Stimulated activated CD8-positive, alpha-beta memory T cell treated with anti-CD3 and anti-CD28 coated beads, Interleukin-7, amount 100 ng/mL, for 1 hour (primary cell): ENCODE measurements around the gene ZNF497.
"Not testable (repeated sequence)": the region's sequence is repeated elsewhere in the genome, so short reads cannot be mapped to it uniquely, and the experiment has no call there.

Experiments used
- DNase-seq, 2 donors: peaks; one replicate each; pipeline ENCODE4 v3.0.0-alpha.2; 2020; ENCODE audit warnings: low read depth in 2 of 2

The ZNF497 gene

DNA sequence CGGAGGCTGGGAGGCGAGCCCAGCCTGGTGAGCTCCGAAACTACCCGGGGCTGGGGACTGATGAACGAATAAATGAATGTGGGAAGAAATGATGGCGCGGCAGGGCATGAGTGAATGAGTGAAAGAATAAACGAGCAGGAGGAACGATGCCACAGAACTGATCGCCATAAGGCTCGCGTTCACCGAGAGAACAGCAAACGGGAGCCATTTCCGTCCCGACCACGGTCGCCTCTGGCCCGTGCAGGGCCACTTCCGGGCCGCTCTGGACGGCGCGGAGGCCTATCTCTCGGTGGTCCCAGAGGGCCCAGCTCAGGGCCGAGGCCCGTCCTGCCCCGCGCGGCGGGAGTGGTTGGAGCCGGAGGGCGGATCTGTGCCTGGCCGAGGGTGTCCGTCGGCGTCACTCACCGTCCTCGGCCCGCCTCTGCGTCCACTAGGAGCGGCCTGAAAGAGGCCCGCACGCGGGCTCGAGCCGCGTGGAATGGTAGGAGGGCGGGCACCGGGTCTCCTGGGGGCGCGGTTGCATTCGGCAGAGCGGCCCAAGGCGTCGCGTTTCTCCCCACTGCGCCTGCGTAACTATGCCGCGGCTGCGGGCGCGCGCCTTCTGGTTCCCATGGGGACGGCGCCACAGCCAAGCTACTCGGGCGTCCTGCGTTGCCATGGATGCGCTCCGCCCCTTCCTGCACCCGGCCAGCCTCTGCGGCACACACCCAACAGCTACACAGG lies at the start of gene ZNF497:
Gene ZNF497 (minus strand): TSS at position 480 of the 723 bp plus-strand sequence. CDS start 5,116 bp downstream, outside the sequence.
- DNase-seq = peak; percentile 90 to 96

DNA sequence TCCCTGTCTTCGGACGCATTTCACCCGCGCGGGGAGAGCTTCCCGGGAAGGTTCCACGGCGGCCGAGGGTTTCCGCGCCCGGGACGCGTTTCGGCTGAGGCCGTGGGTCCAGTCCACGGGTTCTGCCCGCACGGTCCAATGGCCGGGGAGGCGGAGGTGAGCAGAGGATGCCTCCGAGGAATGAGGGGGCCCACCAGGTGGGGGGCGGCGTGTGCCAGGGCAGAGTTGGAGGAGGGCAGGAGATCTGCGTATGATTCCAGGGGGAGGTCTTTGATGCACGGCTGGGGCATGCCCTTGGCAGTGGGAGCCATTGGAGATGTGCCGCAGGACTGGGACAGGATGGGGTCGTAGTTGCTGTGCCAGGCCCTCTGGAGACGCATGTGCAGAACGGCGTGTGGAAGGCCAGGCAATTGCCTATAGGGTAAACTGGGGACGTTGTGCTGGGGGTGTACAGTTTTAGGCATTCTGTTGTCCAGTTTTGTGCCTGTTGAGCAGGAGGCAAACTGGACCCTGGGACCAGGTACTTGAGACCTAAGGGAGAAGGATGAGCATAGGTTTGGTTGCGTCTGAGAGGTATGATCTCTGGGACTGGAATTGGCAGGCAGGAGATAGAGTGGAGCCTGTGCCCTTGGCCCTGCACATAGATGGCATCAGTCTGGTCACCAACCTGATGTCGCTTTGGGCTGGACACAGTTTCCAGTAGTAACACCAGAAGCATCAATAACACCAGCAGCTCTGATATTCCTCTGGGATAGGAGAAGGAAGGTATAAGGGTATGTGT lies 46.6 kb upstream of the ZNF497 start:
- DNase-seq = no peak

DNA sequence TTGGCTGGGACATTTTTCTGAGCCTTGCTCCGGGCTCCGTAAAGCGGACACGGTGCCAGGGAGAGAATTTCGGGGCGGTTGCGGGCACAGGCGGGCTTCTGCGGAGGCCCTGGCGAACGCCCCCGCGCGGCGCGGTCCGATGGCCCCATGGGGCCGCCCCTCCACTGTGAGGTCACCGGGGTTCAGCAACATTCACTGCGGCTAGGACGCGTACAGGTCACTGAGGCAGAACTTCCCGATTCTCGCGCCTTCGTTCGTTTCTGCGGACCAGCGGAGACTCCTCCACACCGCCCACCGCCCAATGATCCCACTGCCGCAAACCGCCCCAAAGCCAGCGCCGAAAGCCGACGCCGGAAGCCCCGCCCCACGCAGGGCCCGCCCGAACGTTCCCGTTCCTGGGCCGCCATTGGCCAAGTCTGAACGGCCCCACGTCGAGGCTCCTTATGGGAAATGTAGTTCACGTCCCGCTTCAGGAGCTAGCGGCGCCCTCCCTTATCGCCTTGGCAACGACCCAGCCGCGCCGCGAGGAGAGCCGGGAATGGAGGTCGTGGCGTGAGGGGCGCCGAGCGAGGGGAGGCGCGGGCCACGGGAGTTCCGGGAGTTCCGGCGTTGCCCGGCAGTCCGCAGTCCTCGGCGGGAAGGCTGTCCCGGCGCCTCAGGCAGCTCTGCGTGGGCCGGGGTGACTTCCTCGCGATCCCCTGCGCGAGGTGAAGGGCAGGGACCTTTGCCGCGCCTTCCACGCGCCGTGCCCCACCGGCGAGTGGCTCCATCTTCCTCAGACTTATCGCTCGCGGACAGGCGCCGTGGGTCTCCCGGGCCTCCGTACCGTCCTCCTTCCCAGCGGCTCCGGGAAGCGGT lies 45.8 kb upstream of the ZNF497 start, which contains the start of gene ZNF584:
Gene ZNF584 (plus strand): TSS at position 498 of the 858 bp plus-strand sequence. CDS start 499 bp downstream, outside the sequence.
- peak; percentile 82 to 90 for DNase-seq

DNA sequence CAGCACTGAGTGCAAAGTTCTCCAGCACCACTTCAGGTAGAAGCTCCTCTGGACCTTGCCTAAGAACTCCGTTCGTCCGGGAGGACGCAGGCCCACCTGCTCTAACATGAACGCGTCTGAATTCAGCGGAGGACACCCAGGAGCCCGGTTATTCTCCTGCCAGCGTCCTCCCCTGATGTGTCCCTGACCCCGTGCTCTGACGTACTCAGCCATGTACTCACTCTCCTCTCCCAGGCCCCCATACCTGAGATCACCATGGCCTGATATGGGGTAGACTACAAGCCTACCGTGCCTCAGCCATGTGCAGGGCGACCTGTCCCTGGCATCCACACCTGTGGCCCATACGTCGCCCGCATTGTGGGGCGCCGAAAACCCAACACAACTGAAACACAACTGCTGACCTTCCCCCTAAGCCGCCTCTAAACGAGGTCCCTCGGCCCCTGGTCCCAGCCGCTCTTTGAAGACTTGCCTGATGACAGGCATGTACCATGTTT lies 45.2 kb upstream of the ZNF497 start:
- DNase-seq = no peak

- no peak for DNase-seq
These were observed 44.5 kb upstream of the ZNF497 start for GRCh38 chr19:58406818-58407657.

GRCh38 chr19:58403920-58404478 lies 41.4 kb upstream of the ZNF497 start:
- not testable (repeated sequence) for DNase-seq

DNA sequence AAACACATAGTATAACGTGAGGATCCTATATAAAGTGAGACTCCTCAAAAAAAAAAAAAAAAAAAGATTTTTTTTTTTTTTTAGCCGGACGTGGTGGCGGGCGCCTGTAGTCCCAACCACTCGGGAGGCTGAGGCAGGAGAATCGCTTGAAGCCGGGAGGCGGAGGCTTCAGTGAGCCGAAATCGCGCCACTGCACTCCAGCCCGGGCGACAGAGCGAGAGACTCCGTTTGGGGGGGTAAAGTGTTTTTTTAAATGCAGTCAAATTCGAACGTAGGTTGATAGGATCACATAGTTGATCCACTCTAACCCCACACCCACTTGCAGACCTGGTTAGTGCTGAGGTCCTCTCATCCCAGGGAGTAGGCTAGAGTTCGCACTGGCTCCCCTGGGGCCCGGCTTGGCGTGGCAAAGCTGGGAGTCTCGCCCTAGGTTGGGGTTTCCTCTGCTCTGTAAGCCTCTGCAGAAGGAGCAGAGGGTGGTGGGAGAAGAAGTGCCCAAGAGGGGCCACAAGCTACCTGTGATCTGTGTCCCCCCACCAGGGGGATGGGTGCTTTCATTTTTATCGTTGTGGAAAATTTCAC lies 39.4 kb upstream of the ZNF497 start:
- DNase-seq = no peak

GRCh38 chr19:58400916-58401839 lies 38.6 kb upstream of the ZNF497 start:
- DNase-seq = peak; percentile 97 to 98

DNA sequence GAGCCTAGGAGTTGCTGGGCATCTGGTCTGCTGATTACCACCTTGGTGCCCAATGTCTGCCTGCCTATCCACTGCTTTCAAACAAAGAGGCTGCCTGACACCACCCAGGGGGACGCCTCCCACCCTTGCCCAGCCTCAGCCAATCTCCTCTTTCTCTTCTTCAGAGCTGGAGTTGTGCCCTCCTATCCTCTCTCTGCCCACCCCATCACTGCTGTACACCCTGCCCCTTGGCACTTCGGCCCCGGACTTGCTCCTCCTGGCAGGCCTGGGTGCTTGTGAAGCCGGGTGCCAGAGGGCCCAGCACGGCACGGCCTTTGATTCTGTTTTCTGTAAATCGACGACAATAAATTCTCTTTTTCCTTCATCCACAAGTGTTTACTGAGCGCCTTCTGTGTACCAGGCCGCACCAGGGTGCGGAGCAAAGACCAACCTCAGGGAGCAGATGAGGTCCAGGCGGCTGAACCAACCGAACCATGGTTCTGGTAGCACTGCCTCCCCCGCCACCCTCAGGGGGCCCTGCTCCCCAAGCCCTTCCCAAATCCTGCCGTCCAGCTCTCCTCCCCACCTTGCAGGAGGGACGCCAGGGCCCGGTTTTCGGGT lies 37.9 kb upstream of the ZNF497 start:
- no peak for DNase-seq

- DNase-seq = no peak
These were observed 37.4 kb upstream of the ZNF497 start for GRCh38 chr19:58399903-58400302.

- DNase-seq = no peak
These were observed 36.0 kb upstream of the ZNF497 start for GRCh38 chr19:58398545-58398944.

- DNase-seq = no peak
These were observed 35.5 kb upstream of the ZNF497 start for GRCh38 chr19:58398087-58398486.

DNA sequence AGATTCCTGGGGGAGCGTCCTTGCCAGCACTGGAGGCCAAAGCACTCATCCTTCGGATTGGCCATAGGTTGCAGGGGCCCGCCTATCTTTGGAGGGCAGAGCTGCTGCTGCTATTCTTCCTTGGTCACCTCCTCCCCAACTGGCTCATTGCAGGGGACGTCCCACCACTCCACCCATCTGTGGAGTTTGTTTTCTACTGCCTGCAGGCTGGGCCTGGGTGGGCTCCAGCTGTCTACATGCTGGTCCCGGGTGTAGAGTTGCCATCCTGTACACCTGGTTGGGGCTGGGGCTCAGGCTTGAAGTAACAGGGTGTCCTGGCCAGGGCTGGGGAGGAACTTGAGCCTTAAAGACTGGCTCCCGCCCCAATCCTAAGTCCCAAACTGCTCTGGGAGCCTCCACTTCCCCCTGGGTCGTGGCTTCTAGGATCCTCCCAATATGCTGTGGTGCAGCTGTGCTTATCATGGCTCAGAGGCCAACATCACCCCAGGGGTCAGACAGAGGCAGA lies 35.0 kb upstream of the ZNF497 start:
- no peak for DNase-seq

- DNase-seq = no peak
These were observed 34.4 kb upstream of the ZNF497 start for GRCh38 chr19:58396691-58397532.

GRCh38 chr19:58395979-58396627 lies 33.6 kb upstream of the ZNF497 start:
- DNase-seq = no peak

DNA sequence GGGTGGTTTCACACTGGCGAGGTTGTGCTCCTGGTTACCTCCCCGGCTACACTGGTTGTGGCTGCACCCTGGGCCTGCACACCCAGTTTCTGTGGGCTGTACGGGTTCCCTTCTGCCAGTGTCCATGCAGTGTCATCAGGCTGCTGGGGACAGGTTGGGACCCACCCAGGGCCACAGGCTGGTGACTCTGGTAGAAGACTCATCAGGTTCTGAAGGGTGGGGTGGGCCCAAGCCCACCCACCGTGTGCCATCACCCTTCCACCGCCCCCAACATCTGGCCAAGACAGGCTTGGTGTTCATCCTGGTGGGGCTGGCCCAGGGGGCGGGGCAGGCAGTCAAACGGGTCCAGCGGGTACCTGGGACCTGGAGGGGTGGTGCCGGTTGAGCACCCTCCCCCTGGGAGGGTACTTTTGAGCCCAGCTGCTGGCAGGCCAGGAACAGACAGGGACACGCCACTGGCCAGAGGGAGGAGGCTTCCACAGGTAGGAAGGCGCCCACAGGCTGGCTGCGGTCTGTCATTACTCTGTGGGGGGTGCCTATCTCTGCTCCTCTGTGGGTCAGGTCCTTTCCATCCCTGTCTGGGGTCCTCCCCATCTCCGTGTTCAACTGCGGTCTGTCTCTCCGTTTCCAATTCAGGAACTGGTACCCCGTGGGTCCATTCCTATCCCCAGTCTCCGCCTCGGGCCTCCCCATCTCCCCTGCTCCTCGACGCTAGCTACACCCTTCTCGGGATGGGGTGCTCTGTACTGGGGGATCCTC lies 32.8 kb upstream of the ZNF497 start, which contains the start of gene RNF225:
Gene RNF225 (plus strand): TSS at position 437 of the 759 bp plus-strand sequence. CDS start 434 bp downstream, outside the sequence.
- no peak for DNase-seq
